Psoas muscle (tissue), 8 donors: ENCODE measurements around the gene ANKRD55. TPM values are rescaled to one million over a fixed set of nuclear protein-coding genes. Genes with fewer than 3 reads are reported as not detected.

Experiments used
- ATAC-seq, 4 donors: fragments of 200-7000 bp; cut with Tn5 transposase; one replicate each; pipeline ENCODE4 v1.9.1; 2020; ENCODE audit warnings: moderate library complexity in 3 of 4, mild to moderate bottlenecking in 2 of 4
- DNase-seq, 2 donors: peaks; one replicate each; pipeline ENCODE4 v3.0.0-alpha.2; 2020
- H3K27ac ChIP-seq: fragments of 200-600 bp; one replicate; pipeline ENCODE4 v1.8.0; 2022
- H3K27me3 ChIP-seq, 3 donors: fragments of 200-600 bp in 1 of 3; one replicate each; pipeline versions ENCODE4 v1.6.1 to v1.8.0; 2013 to 2022; ENCODE audit warnings: low read length in 2 of 3, mild to moderate bottlenecking in 2 of 3, moderate library complexity in 1 of 3; ENCODE audit not compliant: insufficient read depth in 3 of 3
- H3K36me3 ChIP-seq, 2 donors: fragments of 200-600 bp in 1 of 2; one replicate each; pipeline versions ENCODE4 v1.6.1 to v1.8.0; 2013 to 2022; ENCODE audit warnings: low read depth in 1 of 2, mild to moderate bottlenecking in 1 of 2, moderate library complexity in 1 of 2; ENCODE audit not compliant: insufficient read depth in 1 of 2
- H3K4me1 ChIP-seq: fragments of 200-600 bp; one replicate; pipeline ENCODE4 v1.8.0; 2022
- H3K4me3 ChIP-seq: fragments of 200-600 bp; one replicate; pipeline ENCODE4 v1.8.0; 2022; ENCODE audit warnings: mild to moderate bottlenecking
- H3K9me3 ChIP-seq: fragments of 200-600 bp; one replicate; pipeline ENCODE4 v1.8.0; 2022
- CTCF ChIP-seq: fragments of 200-600 bp; IDR thresholded peaks from one replicate; pipeline ENCODE4 v1.8.0; 2022; ENCODE audit warnings: antibody characterized with exemption
- WGBS, 3 donors: extraction: QIAGEN DNeasy Blood & Tissue Kit; methylation state at CpG; one replicate each; pipeline versions ENCODE4 v1.1.6 to v1.1.7; 2013; 5-methylcytosine and 5-hydroxymethylcytosine counted together
- intact Hi-C, 2 donors: fragments of 100-400 bp; cut with DNase I; formaldehyde crosslinking; loops; one replicate each; pipeline versions ENCODE4 v1.11.0 to v1.14.2; 2022
- polyA plus RNA-seq, 3 donors: library from polyadenylated mRNA; stranded (reverse); fragments of 200-250 nt; gene quantifications; one replicate each; pipeline ENCODE4 v1.2.3, GENCODE V29; 2013
- total RNA-seq, 4 donors: library from RNA; stranded (reverse); fragmentation: NEBNext Ultra II Directional in 2 of 4; extraction: Animal tissue kit (Norgen Biotek cat#: 25700) in 2 of 4; gene quantifications; one replicate each; pipeline versions ENCODE4 v1.2.1 to v1.2.4, GENCODE V29; 2021 to 2023
- donor health status: healthy with polysubstance abuse.
- donor health status: DM: no; HTN: no; CAD: no; lungs with moderate emphysema.
- donor health status: Bipolar disorder and iron deficiency.
- donor health status: healthy.
- donor health status: DM: yes; HTN: yes; CAD: no.
- donor health status: DM: no; HTN: no; CAD: no.
- donor health status: DM: no; HTN: no; CAD: no.
- donor health status: DM: yes; HTN: yes; CAD: no.

The ANKRD55 gene
- total and polyA plus RNA-seq, 7 donors, result 0.01 to 0.04 TPM; not detected in 5

- peaks cover 6% of the 10 kb centered on the region for H3K4me1 ChIP-seq
- no peak for ATAC-seq
- H3K9me3 ChIP-seq, result no peaks in the 10 kb centered on the region
- WGBS, 3 donors, result 81 to 86% (median 83%) methylated on average over 10 of the region's 10 CpGs
- no peak overlapping the region for H3K4me3 ChIP-seq
- no peak overlapping the region for H3K27ac ChIP-seq
- no peak for DNase-seq
- intact Hi-C loops, result no loop called here
- no peaks in the 10 kb centered on the region for H3K27me3 ChIP-seq
- no peaks in the 10 kb centered on the region for H3K36me3 ChIP-seq
- TF ChIP-seq CTCF, result no peak
These were observed 172.6 kb downstream of the ANKRD55 start for GRCh38 chr5:56060276-56061110.

GRCh38 chr5:56059854-56060253 is 173.3 kb downstream of the ANKRD55 start:
- no peak for TF ChIP-seq CTCF
- Histone ChIP-seq H3K36me3 (no peaks in the 10 kb centered on the region), H3K4me3 (no peak overlapping the region), H3K27ac (no peak overlapping the region), H3K4me1 (peaks cover 6% of the 10 kb centered on the region), H3K9me3 (no peaks in the 10 kb centered on the region), H3K27me3 (no peaks in the 10 kb centered on the region)
- intact Hi-C loops, result no loop called here
- ATAC-seq (no peak), DNase-seq (no peak)
- 93 to 95% (median 94%) methylated on average over 8 of the region's 8 CpGs for WGBS, 3 donors

- intact Hi-C loops, result no loop called here
- 86 to 91% (median 87%) methylated on average over 2 of the region's 2 CpGs for WGBS, 3 donors
- H3K27ac ChIP-seq, result no peak overlapping the region
These were observed 176.3 kb downstream of the ANKRD55 start for GRCh38 chr5:56056875-56057274.

GRCh38 chr5:56055859-56056258 is 177.3 kb downstream of the ANKRD55 start:
- H3K4me3 ChIP-seq, result no peak overlapping the region
- DNase-seq, result no peak
- peaks cover 4% of the 10 kb centered on the region for H3K9me3 ChIP-seq
- intact Hi-C loops, result no loop called here
- H3K4me1 ChIP-seq, result peaks cover 6% of the 10 kb centered on the region
- TF ChIP-seq CTCF, result no peak
- no peak overlapping the region for H3K27ac ChIP-seq
- no peaks in the 10 kb centered on the region for H3K36me3 ChIP-seq
- 72 to 86% (median 75%) methylated on average over 3 of the region's 3 CpGs for WGBS, 3 donors
- ATAC-seq, result no peak
- no peaks in the 10 kb centered on the region for H3K27me3 ChIP-seq

More at GRCh38 chr5:56056875-56057274, 176.3 kb downstream of the ANKRD55 start:
- Histone ChIP-seq H3K4me3 (no peak overlapping the region), H3K4me1 (peaks cover 6% of the 10 kb centered on the region), H3K27me3 (no peaks in the 10 kb centered on the region), H3K9me3 (peaks cover 4% of the 10 kb centered on the region), H3K36me3 (no peaks in the 10 kb centered on the region)
- TF ChIP-seq CTCF, result no peak
- ATAC-seq, result no peak
- no peak for DNase-seq
